HL-60 (cell line): Measurements from ENCODE around the gene ABCF2.

Experiments
- DNase-seq, 2 experiments: peaks; one replicate each; pipeline ENCODE4 v3.0.0-alpha.2; 2010 to 2020; ENCODE audit warnings: low read depth in 1 of 2, low spot score in 1 of 2
- H3K27ac ChIP-seq: fragments of 250-450 bp; sonication (Bioruptor Pico); replicated peaks from 2 replicates; pipeline ENCODE4 v1.5.1; 2020; ENCODE audit warnings: mild to moderate bottlenecking, moderate library complexity
- H3K27me3 ChIP-seq: fragments of 250-450 bp; sonication (Bioruptor Pico); 2 replicates; pipeline ENCODE4 v1.5.1; 2021; ENCODE audit warnings: mild to moderate bottlenecking, moderate library complexity; ENCODE audit not compliant: insufficient read depth, poor library complexity, severe bottlenecking
- H3K4me3 ChIP-seq: replicated peaks from 2 replicates; pipeline ENCODE4 v1.5.1; 2011; ENCODE audit warnings: mild to moderate bottlenecking, control low read depth, low read length; ENCODE audit not compliant: insufficient read depth
- POLR2AphosphoS5 ChIP-seq: IDR thresholded peaks from 2 replicates; pipeline ENCODE4 v1.6.1; 2012; ENCODE audit warnings: low read depth
- REST ChIP-seq: IDR thresholded peaks from 2 replicates; pipeline ENCODE4 v1.6.1; 2012; ENCODE audit warnings: low read depth; ENCODE audit not compliant: insufficient replicate concordance
- SPI1 ChIP-seq: IDR thresholded peaks from 2 replicates; pipeline ENCODE4 v1.6.1; 2012; ENCODE audit warnings: low read depth, mild to moderate bottlenecking, borderline replicate concordance

The ABCF2 gene

GRCh38 chr7:151240536-151240935, 13.5 kb upstream of the ABCF2 start:
- Histone ChIP-seq H3K27ac (no peak overlapping the region), H3K27me3 (peaks cover 8% of the 10 kb centered on the region), H3K4me3 (no peak overlapping the region)
- no peak for DNase-seq
- no peak for TF ChIP-seq SPI1

GRCh38 chr7:151239837-151240459, 12.9 kb upstream of the ABCF2 start:
- TF ChIP-seq REST (no peak), POLR2AphosphoS5 (0 out of 2 replicates have a peak, but pooled peaks have one; percentile 6)
- Histone ChIP-seq H3K4me3 (no peak overlapping the region), H3K27ac (no peak overlapping the region), H3K27me3 (peaks cover 4% of the 10 kb centered on the region)
- DNase-seq = no peak

- Histone ChIP-seq H3K4me3 (no peak overlapping the region), H3K27ac (no peak overlapping the region), H3K27me3 (no peaks in the 10 kb centered on the region)
- no peak for TF ChIP-seq REST
- 0 out of 2 replicates have a peak, but pooled peaks have one; percentile 22 for TF ChIP-seq POLR2AphosphoS5
- no peak for DNase-seq
Observed at GRCh38 chr7:151238924-151239836, 12.2 kb upstream of the ABCF2 start.

GRCh38 chr7:151238190-151238810, 11.3 kb upstream of the ABCF2 start:
- Histone ChIP-seq H3K4me3 (no peak overlapping the region), H3K27ac (no peak overlapping the region), H3K27me3 (no peaks in the 10 kb centered on the region)
- no peak for TF ChIP-seq POLR2AphosphoS5
- TF ChIP-seq REST = no peak
- no peak for TF ChIP-seq SPI1
- no peak for DNase-seq
